Heart left ventricle (tissue), 16 donors: ENCODE data around the gene GALK2. TPM values are rescaled to one million over a fixed set of nuclear protein-coding genes. Genes with fewer than 3 reads are reported as not detected.
A peak's percentile ranks its signal among the peaks of the same experiment; 100 is the strongest.

Experiments
- ATAC-seq, 4 donors: fragments of 200-7000 bp; cut with Tn5 transposase; one replicate each; pipeline ENCODE4 v1.9.1; 2020 to 2022; ENCODE audit warnings: moderate library complexity in 4 of 4, mild to moderate bottlenecking in 3 of 4, moderate number of reproducible peaks in 1 of 4
- DNase-seq, 5 donors: peaks; one replicate each; pipeline ENCODE4 v3.0.0-alpha.2; 2020
- H3K27ac ChIP-seq, 12 donors: fragments of 200-600 bp; sonication (generic) in 4 of 12; one replicate each; pipeline versions ENCODE4 v1.5.0 to v1.8.0; 2016 to 2022; ENCODE audit warnings: mild to moderate bottlenecking in 2 of 12
- H3K27me3 ChIP-seq, 9 donors: fragments of 200-600 bp; sonication (generic) in 2 of 9; one replicate each; pipeline versions ENCODE4 v1.5.1 to v1.8.0; 2016 to 2022; ENCODE audit warnings: mild to moderate bottlenecking in 3 of 9
- H3K36me3 ChIP-seq, 9 donors: fragments of 200-600 bp; sonication (generic) in 2 of 9; one replicate each; pipeline versions ENCODE4 v1.5.0 to v1.8.0; 2018 to 2022; ENCODE audit warnings: mild to moderate bottlenecking in 2 of 9
- H3K4me1 ChIP-seq, 12 donors: fragments of 200-600 bp; sonication (generic) in 4 of 12; one replicate each; pipeline versions ENCODE4 v1.5.0 to v1.8.0; 2016 to 2022; ENCODE audit warnings: mild to moderate bottlenecking in 3 of 12
- H3K4me3 ChIP-seq, 12 donors: fragments of 200-600 bp; sonication (generic) in 4 of 12; one replicate each; pipeline versions ENCODE4 v1.5.0 to v1.8.0; 2017 to 2022; ENCODE audit warnings: mild to moderate bottlenecking in 9 of 12, moderate library complexity in 4 of 12
- H3K9me3 ChIP-seq, 12 donors: fragments of 200-600 bp; sonication (generic) in 4 of 12; one replicate each; pipeline versions ENCODE4 v1.5.0 to v1.8.0; 2016 to 2022; ENCODE audit warnings: mild to moderate bottlenecking in 1 of 12
- POLR2A ChIP-seq, 2 donors: fragments of 450-650 bp; IDR thresholded peaks; one replicate each; pipeline ENCODE4 v1.6.1; 2017; ENCODE audit warnings: antibody characterized with exemption in 2 of 2, mild to moderate bottlenecking in 2 of 2, moderate library complexity in 2 of 2
- WGBS, 4 donors: extraction: QIAGEN DNeasy Blood & Tissue Kit in 2 of 4; methylation state at CpG; one replicate each; pipeline versions ENCODE4 v1.1.5 to v1.1.7; 2013 to 2018; 5-methylcytosine and 5-hydroxymethylcytosine counted together
- intact Hi-C, 10 donors: fragments of 100-400 bp; cut with DNase I; formaldehyde crosslinking; loops; one replicate each; pipeline versions ENCODE4 v1.11.1 to v1.14.2; 2022
- polyA plus RNA-seq, 2 donors: library from polyadenylated mRNA; stranded (reverse); fragments of 200-250 nt; gene quantifications; one replicate each; pipeline ENCODE4 v1.2.3, GENCODE V29; 2013
- total RNA-seq, 9 donors: library from RNA; depleted of rRNA in 2 of 9; stranded (reverse); fragments of >200 nt in 2 of 9; fragmentation: NEBNext Ultra II Directional in 3 of 9; extraction: Animal tissue kit (Norgen Biotek cat#: 25700) in 3 of 9; gene quantifications; one replicate each; pipeline versions ENCODE4 v1.1.0 to v1.2.4, GENCODE V29; 2016 to 2023
- TF ChIP-seq, protein P1 (sequence below), 12 donors: fragments of 200-600 bp; sonication (generic) in 4 of 12; IDR thresholded peaks; one replicate each; pipeline versions ENCODE4 v1.5.0 to v1.8.0; 2018 to 2022; ENCODE audit warnings: antibody characterized with exemption in 12 of 12, mild to moderate bottlenecking in 5 of 12
- donor health status: ischemic (EF 13 %, LVEDD 7.1; RV severe dilation, severe dysfunction).
- donor health status: healthy with polysubstance abuse.
- donor health status: DM: no; HTN: yes; CAD: no.
- donor health status: DM: no; HTN: no; CAD: no.
- donor health status: ischemic (EF 25% LVEDD 6.9; RV normal size, moderate dysfunction).
- donor health status: ischemic (EF 25% LVEDD 5.7; RV mildly dilated, moderate dysfunction).
- donor health status: healthy.
- donor health status: DM: yes; HTN: yes; CAD: no.
- donor health status: ischemic (EF 35%, LVEDD 5.7; RV mildly dilated, moderate dysfunction).
- donor health status: nonischemic (EF 11% LVEDD 7.7; RV severe dilation, severe dysfunction).
- donor health status: DM: yes; HTN: yes; CAD: no.
- donor health status: PGD.
- donor health status: ischemic (EF 29% LVEDD 5.4; RV normal size, mild dysfunction).
- donor health status: nonischemic (EF 23%, LVEDD 6.1; RV moderate dilation, normal function).

The GALK2 gene
- total and polyA plus RNA-seq, 11 donors: 8.3 to 55.3 (median 35.2) TPM

DNA sequence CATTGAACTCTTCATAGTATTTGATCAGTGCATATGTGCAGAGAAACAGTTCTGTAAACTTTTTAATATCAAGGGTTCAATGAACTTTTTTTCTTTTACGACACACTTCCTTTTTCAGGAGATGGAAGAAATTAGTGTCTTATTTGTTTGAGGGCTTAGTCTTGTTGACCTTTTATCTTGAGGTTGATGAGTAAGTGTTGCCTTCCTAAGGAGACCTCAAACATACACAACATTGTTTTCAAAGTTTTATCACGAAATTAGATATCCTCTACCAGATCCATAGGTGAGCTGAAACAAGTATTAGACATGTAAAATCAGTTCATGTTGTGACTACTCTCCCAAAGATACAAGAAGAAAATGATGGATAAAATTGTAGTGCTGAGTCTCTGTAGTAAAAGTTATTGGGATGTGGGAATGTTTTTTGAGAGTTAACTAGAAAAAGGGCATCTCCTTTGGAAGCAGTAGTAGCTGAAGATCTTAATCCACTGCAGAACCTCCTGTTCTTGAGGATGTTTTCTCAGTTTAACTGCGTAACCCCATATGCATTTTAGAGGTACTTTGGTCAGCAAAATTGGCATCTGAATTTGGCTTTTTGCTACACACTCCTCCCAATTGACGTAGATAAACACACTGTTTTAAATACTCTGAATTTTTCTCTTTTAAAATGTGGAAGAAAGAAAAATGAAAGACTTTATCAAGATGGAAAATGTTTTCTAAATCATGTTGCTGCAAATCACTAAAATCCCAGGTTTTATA is 116.8 kb downstream of the GALK2 start:
- Histone ChIP-seq H3K4me3 (no peak overlapping the region), H3K9me3 (no peaks in the 10 kb centered on the region), H3K4me1 (peaks cover 0 to 10% (median 0%) of the 10 kb centered on the region in 12 donors), H3K36me3 (peaks cover 0 to 68% (median 25%) of the 10 kb centered on the region in 9 donors), H3K27ac (peak overlapping the region in 1 of 12 donors; percentile 15), H3K27me3 (no peaks in the 10 kb centered on the region)
- TF ChIP-seq, protein P1, sequence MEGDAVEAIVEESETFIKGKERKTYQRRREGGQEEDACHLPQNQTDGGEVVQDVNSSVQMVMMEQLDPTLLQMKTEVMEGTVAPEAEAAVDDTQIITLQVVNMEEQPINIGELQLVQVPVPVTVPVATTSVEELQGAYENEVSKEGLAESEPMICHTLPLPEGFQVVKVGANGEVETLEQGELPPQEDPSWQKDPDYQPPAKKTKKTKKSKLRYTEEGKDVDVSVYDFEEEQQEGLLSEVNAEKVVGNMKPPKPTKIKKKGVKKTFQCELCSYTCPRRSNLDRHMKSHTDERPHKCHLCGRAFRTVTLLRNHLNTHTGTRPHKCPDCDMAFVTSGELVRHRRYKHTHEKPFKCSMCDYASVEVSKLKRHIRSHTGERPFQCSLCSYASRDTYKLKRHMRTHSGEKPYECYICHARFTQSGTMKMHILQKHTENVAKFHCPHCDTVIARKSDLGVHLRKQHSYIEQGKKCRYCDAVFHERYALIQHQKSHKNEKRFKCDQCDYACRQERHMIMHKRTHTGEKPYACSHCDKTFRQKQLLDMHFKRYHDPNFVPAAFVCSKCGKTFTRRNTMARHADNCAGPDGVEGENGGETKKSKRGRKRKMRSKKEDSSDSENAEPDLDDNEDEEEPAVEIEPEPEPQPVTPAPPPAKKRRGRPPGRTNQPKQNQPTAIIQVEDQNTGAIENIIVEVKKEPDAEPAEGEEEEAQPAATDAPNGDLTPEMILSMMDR (IDR thresholded peaks at IDR 0.05): no peak
- TF ChIP-seq POLR2A (IDR thresholded peaks at IDR 0.05): no peak
- intact Hi-C loops: loop anchor here in 1 of 10 donors (5.0 kb wide), 1 partner anchor 40 kb away; no protein-coding TSS in a partner anchor
- WGBS, 4 donors: 83 to 86% (median 85%) methylated on average over 4 of the region's 4 CpGs
- ATAC-seq (no peak), DNase-seq (no peak)

DNA sequence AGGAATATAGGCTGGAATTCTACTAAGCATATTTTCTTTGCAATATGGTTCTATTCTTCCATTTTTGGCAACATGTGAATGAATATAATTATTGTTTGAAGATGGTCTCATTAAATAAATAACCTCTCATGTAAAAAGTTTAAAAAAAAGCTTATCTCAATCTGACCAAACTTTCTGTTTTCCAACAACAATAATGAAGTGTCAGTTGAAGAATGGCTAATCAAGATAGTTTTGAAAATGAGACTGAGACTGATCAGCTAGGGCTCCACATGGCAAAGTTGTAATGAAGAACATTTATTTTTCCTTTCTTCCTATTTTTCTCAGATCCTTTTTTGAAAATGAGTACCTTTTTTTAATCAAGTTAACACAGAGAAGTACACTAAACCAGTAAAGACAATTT is 117.4 kb downstream of the GALK2 start:
- H3K4me1 ChIP-seq: peaks cover 0 to 10% (median 0%) of the 10 kb centered on the region in 12 donors
- no peak overlapping the region for H3K27ac ChIP-seq

DNA sequence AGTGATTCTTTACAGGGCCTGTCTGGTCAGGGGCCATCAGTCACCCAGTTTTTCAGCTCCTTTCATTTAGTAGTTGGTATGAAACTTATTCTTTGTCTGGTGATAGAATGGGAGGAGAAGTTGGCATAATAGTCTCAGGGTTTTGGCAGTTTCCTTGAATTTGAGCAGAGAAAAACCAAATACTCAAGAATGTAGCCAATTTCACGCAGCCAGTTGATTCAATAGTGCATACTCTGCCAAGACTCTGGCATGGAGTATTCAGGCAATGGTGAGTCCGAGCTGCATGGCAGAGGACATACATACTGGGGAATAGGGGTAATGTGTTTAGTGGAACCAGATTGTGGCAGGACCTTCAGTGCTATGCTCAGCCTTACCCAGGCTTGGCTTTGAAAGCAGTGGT is 118.3 kb downstream of the GALK2 start:
- Histone ChIP-seq H3K27me3 (no peaks in the 10 kb centered on the region), H3K4me3 (no peak overlapping the region), H3K9me3 (no peaks in the 10 kb centered on the region), H3K36me3 (peaks cover 0 to 68% (median 38%) of the 10 kb centered on the region in 9 donors), H3K4me1 (peaks cover 0 to 10% (median 0%) of the 10 kb centered on the region in 12 donors), H3K27ac (no peak overlapping the region)
- TF ChIP-seq, protein P1 (IDR thresholded peaks at IDR 0.05): no peak
- no peak for TF ChIP-seq POLR2A (IDR thresholded peaks at IDR 0.05)
- DNase-seq (no peak), ATAC-seq (no peak)
- 83 to 87% (median 86%) methylated on average over 2 of the region's 2 CpGs for WGBS, 4 donors
- intact Hi-C loops: loop anchor here in 1 of 10 donors (5.0 kb wide), 1 partner anchor 41 kb away; no protein-coding TSS in a partner anchor

More for the DNA sequence above, 117.4 kb downstream of the GALK2 start:
- ATAC-seq (no peak), DNase-seq (no peak)
- no peak for TF ChIP-seq POLR2A (IDR thresholded peaks at IDR 0.05)
- TF ChIP-seq, protein P1 (IDR thresholded peaks at IDR 0.05): no peak
- intact Hi-C loops: loop anchor here in 1 of 10 donors (5.0 kb wide), 1 partner anchor 40 kb away; no protein-coding TSS in a partner anchor
- H3K9me3 ChIP-seq: no peaks in the 10 kb centered on the region
- H3K4me3 ChIP-seq: no peak overlapping the region
- H3K36me3 ChIP-seq: peaks cover 0 to 68% (median 29%) of the 10 kb centered on the region in 9 donors
- H3K27me3 ChIP-seq: no peaks in the 10 kb centered on the region

DNA sequence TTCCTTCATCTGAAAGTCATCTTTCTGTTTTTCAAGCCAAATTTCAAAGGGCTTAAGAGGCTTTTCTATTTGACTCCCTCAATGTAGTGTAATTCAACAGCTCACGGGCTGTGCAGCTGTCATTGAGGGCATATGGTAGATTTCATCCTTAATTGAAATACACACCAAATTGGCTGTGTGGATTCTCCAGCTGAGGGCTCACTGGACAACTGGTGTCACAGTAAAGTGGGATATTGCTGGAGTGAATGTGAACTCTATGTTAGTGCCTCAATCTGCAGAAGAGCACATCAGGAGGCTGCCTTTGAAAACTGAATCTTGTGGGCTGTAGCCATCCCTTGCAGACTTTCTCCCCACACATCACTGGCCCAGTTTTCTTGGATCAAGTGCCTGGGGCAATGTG is 120.1 kb downstream of the GALK2 start:
- intact Hi-C loops: no loop called here
- H3K36me3 ChIP-seq: peaks cover 0 to 54% (median 25%) of the 10 kb centered on the region in 9 donors
- TF ChIP-seq, protein P1 (IDR thresholded peaks at IDR 0.05): no peak
- no peak for TF ChIP-seq POLR2A (IDR thresholded peaks at IDR 0.05)
- peaks cover 0 to 10% (median 0%) of the 10 kb centered on the region in 12 donors for H3K4me1 ChIP-seq
- no peaks in the 10 kb centered on the region for H3K9me3 ChIP-seq
- no peak for DNase-seq
- WGBS, 4 donors: 34 to 90% (median 76%) methylated on average over 1 of the region's 1 CpG
- H3K27ac ChIP-seq: no peak overlapping the region
- H3K27me3 ChIP-seq: no peaks in the 10 kb centered on the region
- peak in 2 of 4 donors; percentile 20 to 71 for ATAC-seq
- no peak overlapping the region for H3K4me3 ChIP-seq
